ENCODE measurements around the gene MIEF2.
A peak's percentile ranks its signal among the peaks of the same experiment; 100 is the strongest.

Gene MIEF2

DNA sequence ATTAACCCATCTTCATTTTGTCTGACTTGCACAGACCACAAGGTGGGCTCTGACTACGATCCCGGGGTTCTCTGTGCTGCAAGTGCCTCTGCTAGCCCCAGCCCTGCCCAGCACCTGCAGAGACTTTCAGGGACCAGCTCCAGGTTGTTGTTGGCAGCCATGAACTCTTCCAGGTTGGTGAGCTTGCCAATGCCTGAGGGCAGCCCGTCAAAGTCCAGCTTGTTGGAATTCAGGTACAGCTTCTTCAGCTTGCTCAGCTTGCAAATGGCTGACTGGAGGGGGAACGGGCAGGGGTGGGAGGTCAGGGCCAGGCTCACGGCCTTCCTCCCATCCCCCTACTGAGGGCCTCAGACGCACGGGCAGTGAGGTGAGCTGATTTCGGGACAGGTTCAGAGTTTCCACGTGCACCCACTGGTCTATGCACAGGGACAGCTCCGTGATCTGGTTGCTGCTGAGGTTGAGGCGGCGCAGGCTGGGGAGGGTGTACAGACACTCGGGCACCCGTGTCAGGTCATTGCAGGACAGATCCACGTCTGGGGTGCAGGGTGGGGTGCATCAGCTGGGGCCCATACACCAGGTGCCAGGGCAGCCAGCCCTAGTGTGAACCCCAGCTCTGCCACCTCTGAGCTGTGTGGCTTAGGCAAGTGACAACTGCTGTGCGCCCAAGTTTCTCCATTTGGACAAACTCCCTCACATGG lies 7.1 kb upstream of the MIEF2 start:
- in situ Hi-C loops (cut with HindIII; ENCODE audit: low pct_ligation_motif_present, low pct_unique_long_range_greater_than_20kb, low sequenced_read_pairs) = no loop called here

DNA sequence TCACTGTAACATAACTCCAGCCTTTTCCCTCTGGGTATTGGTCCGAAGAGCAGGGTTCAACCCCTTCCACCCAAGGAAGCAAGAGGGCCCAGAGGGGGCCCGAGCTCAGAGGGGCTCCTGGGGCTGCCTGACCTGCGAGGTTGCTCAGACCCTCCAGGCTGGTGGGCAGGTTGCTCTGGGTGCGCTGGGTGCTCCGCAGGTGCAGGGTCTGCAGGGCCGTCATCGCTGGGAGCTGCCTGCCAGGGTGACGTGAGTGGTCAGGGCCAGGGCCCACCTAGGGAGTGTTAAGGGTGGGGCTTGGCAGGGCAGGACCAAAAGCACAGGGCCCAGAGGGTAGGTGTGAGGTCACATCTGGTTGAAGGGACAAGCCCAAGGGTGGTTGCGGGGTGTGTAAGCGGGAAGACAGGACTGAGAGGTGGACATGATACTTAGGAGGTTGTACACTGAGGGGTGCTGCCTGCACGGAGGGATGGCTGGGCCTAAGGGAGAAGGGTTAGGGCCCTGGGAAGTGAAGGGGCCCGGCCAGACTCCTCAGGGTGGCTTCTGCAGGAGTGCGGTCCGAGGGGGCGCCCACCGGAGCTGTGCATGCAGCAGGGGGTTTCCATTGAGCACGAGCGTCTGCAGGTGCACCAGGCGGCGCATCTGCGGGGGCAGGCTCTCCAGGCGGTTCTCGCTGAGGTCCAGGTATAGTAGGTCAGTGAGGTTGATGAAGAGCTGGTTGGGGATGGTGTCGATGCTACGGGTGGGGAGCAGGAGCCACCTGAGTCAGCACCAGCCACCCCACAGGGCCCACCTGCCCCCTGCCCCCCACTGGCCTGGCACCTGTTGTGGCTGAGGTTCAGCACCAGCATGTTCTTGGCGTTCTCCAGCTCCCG lies 6.3 kb upstream of the MIEF2 start:
- in situ Hi-C loops (cut with HindIII; ENCODE audit: low pct_ligation_motif_present, low pct_unique_long_range_greater_than_20kb, low sequenced_read_pairs) = no loop called here
- no peak for DNase-seq

More for the DNA sequence above, 7.1 kb upstream of the MIEF2 start:
- DNase-seq = no peak

DNA sequence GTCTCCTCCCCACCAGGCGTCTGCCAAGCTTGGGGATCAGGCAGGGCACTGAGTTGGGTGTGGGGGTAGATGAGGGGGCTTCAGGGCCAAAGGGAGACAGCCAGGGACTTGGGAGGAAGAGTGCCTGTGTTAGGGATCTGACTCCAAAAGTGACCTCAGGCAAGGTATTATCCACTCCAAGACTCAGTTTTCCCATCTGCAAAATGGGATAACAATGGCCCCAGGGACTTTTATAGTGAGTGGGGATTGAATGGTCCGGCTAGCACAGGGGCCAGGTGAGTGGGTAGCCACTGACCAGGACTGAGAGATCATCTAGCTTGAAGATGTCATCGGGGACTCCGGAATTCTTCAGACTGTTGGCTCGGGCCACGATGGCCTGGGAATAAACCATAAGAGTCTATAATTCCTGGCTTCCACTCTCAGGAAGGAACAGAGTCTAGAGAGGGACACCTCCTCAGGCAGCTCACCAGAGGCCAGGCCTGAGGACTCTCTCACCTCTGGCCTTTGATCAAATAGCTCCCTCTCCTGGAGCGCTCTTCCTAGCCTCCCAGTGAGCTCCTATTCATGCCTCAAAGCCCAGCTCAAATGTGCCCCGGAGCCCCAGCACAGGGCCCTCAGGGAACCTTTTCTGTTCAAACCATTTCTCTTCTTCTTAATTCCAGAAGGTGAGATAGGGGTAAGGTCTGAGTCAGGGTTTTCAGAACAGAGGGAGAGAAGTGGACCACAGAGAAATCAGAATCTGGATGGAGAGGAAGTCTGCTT lies 5.4 kb upstream of the MIEF2 start:
- no peak for DNase-seq

DNA sequence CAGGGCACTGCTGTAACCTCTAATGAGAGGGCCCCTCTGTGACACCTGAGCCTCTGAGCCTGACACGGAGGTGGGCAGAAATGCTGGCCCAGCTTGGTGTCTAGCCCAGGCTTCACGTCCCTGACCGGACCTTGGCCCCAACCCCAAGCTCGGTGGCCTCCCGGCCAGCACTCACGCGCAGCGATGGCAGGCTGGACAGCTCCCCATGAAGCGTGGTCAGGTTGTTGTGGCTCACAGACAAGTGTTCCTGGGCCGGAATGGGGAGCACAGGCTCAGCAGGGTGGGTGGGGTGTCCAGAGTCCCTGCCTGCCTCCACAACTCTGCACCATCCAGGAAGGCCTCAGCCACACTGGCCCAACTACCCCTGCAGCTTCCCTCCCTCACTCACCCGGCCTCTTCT lies 4.1 kb upstream of the MIEF2 start:
- in situ Hi-C loops (cut with HindIII; ENCODE audit: low pct_ligation_motif_present, low pct_unique_long_range_greater_than_20kb, low sequenced_read_pairs) = no loop called here
- no peak for DNase-seq

More for the DNA sequence above, 5.4 kb upstream of the MIEF2 start:
- in situ Hi-C loops (cut with HindIII; ENCODE audit: low pct_ligation_motif_present, low pct_unique_long_range_greater_than_20kb, low sequenced_read_pairs) = no loop called here

DNA sequence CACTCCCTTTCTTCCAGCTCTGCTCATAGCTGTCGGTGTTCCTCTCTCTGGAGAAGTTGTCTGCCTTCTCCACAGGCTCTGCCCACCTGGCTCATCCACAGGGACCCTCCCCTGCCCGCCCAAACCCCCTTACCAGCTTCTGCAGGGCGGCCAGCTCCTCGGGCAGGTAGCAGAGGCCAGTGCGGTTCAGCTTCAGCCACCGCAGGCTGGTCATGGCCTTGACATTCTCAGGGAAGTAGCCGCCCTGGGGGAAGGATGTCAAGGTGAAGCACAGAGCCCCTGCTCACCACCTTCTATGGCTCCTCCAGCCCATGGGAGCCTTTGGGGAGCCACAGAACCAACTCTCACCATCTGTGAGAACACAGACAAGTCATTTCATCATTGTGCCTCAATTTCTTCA lies 3.7 kb upstream of the MIEF2 start:
- DNase-seq = no peak
- in situ Hi-C loops (cut with HindIII; ENCODE audit: low pct_ligation_motif_present, low pct_unique_long_range_greater_than_20kb, low sequenced_read_pairs) = no loop called here

DNA sequence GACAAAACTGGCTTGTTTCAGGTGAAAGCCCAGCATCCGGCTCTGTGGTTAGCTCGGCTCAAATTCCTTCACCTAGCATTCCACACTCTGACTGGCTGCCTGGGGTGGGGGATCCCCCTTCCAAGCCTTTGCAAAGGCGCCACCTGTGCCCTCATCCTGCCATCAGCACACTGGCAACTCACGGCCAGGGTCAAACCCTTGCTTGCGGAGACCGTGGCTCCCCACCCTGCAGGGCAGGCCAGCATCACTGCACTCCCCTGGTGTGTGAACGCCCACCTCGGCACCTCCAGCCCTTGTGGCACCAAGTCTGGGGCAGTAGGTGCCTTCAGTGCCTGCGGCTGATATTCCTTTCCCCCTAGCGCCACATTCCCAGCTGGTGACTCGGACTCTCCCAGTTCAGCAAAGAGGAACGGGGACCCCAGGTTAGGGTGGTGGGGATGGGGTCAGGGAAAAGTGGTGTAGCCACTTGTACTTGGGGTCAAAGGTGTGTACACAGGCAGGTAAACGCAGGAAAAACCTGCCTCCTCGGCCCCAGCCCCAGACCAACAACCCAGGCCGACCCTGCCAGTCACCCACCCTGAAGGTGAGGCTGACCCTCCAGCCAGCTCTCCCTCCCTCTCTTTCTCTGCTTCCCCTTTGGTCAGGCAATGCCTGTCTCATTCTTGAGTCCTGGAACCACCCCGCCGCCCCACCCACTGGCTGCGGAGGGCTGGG lies 3.0 kb upstream of the MIEF2 start:
- peak; percentile 67 for DNase-seq
- in situ Hi-C loops (cut with HindIII; ENCODE audit: low pct_ligation_motif_present, low pct_unique_long_range_greater_than_20kb, low sequenced_read_pairs) = no loop called here

DNA sequence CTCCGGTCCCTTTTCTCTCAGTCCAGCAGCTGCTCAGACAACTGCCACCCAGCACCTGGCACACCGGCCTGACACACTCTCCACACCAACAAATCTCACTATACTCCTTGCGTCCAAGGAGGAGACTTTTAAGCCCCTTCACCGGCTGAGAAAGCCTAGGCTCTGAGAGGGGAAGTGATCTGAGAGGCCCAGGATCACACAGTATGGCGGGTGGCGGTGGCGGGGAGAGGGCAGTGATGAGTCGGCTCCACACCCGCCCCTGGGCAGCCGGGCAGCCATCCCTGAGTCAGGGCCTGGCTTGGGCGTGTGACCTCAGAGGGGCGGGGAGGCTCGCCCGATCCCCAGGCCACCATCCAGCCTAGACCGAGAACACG lies 2.5 kb upstream of the MIEF2 start:
- in situ Hi-C loops (cut with HindIII; ENCODE audit: low pct_ligation_motif_present, low pct_unique_long_range_greater_than_20kb, low sequenced_read_pairs) = no loop called here
- peak; percentile 91 for DNase-seq

DNA sequence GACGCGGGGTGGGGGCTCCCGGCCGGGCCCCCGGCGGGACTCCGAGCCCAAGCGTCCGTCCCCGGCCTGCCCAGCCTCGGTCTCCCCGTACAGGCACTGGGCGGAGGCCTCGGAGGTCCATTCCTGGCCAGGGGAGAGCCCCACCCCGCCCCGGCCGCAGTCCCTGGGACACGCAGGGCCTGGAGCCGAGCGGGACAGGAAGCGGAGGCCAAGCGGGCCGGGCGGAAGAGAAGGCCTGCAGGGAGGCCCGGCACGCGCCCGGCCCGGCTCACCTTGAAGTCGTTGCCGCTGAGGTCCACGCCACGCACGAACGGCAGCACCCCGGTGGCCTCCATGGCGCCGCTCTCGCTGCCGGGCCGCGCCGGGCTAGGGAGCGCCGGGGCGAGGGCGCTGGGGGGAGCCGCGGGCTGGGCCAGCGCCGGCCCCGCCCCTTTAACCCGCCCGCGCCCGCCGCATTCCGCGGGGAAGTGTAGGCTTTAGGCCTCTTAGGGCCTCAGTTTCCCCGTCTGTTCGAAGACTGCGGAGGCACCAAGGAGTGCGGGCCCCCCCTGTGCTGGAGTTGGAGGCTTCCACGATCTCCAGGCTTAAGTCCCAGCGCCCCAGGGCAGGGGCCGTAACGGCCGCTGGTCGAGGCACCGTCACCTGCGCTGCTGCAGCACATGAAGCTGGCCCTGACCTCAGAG lies 2.0 kb upstream of the MIEF2 start, which contains the start of gene FLII:
Gene FLII (minus strand): TSS at position 383 of the 683 bp plus-strand sequence. CDS start 48 bp downstream, at position 335.
- peak; percentile 61 for DNase-seq
- in situ Hi-C loops (cut with HindIII; ENCODE audit: low pct_ligation_motif_present, low pct_unique_long_range_greater_than_20kb, low sequenced_read_pairs) = no loop called here

DNA sequence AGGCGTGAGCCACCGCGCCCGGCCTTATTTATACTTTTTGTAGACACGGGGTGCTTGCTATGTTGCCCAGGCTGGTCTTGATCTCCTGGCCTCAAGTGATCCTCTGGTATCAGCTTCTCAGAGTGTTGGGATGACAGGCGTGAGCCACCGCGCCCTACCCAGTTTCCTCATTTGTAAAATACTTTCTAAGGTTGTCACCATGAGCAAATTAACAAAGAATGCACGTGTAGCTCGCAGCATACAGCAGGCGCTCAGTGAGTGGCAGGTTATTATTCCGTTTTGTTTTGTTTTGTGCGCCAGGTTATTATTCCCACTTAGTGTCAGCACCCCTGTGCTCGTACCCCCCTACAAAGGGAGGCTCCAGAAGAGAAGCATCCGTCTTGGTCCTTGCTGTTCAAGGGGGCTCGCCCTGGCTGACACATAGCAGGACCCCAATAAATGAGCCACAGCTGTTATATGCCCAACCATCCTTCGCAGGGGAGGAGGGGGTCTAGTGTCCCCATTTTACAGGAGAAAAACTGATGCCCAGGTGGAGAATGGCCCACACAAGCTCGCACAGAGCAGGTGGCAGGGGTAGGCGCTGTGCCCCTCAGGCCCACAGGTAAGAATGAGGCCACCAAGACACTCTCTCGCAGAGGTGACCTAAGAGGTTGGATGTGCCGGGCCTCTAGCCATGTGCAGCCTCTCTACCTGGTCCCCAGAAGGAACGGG lies 686 bp upstream of the MIEF2 start:
- in situ Hi-C loops (cut with HindIII; ENCODE audit: low pct_ligation_motif_present, low pct_unique_long_range_greater_than_20kb, low sequenced_read_pairs) = no loop called here

DNA sequence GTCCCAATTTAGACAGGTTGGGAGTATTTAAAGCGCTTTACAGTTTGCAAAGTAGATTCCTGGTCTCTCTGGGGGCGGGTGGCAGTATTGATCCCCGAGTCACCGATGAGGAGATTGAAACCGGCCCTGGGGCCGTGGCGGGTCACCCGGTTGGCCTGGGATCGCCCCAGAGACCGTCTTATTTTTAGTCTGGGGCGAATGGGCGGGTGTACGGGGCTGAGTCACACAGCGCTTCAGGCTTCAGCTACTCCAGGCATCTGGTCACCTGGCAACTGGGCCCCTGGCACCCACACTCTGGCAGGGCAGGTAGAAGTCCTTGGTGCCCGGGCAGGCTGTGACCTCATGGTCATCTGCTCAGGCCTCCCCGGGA lies 669 bp downstream of the MIEF2 start:
- peak; percentile 86 for DNase-seq
- in situ Hi-C loops (cut with HindIII; ENCODE audit: low pct_ligation_motif_present, low pct_unique_long_range_greater_than_20kb, low sequenced_read_pairs) = no loop called here

More for the DNA sequence above, 686 bp upstream of the MIEF2 start:
- peak; percentile 56 for DNase-seq

DNA sequence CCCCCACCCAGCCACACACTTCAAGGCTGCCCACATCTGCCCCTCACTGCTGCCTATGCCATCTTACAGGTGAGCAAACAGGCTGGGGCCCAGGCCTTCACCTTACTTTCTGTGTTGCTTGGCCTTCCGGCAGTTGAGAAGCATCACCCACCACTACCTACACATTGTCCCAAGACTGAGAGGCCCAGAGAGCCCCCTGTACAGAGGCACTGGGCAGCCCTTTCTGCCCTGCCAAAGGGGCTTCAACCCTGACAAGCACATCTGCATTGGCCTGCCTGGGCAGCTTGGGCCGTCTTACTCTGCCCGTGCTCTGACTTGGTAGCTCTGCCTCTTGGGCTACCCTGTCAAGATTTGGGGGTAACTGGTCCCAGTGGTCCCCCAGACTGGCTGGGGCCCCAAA lies 1.2 kb downstream of the MIEF2 start:
- in situ Hi-C loops (cut with HindIII; ENCODE audit: low pct_ligation_motif_present, low pct_unique_long_range_greater_than_20kb, low sequenced_read_pairs) = no loop called here
- DNase-seq = no peak

DNA sequence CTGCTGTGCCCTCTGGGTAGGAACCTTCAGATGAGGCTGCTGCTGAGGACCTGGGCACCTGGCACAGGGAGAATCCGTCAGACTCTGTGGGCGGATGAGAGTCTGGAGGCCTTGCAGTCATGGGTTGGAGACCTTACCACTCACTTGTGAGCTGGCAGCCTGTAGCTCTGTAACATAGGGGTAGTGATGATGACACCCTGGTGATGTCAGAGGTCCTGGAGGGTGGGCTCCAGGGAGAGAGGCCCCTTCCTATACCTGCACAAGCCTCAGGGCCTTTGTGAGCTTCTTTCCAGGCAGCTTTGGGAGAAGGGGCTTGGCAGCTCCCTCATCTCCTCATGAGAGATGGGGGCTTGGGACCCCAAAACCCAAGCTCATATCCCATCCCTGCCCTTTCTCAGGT lies 1.6 kb downstream of the MIEF2 start:
- in situ Hi-C loops (cut with HindIII; ENCODE audit: low pct_ligation_motif_present, low pct_unique_long_range_greater_than_20kb, low sequenced_read_pairs) = no loop called here
- DNase-seq = no peak

DNA sequence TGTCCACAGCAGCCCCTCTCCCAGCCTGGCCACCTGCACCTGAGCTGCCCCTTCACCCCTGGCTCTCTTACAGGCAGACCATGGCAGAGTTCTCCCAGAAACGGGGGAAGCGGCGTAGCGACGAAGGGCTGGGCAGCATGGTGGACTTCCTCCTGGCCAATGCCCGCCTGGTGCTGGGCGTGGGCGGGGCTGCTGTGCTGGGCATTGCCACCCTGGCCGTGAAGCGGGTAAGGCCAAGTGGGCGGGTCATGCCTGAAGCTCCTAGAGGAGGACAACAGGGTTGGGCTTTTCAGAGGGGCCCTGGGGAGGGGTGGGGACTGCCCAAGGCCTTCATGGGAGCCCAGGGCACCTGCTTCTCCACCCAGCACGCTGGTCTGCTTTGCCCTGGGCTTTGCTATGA lies 2.2 kb downstream of the MIEF2 start:
- DNase-seq = no peak
- in situ Hi-C loops (cut with HindIII; ENCODE audit: low pct_ligation_motif_present, low pct_unique_long_range_greater_than_20kb, low sequenced_read_pairs) = no loop called here

DNA sequence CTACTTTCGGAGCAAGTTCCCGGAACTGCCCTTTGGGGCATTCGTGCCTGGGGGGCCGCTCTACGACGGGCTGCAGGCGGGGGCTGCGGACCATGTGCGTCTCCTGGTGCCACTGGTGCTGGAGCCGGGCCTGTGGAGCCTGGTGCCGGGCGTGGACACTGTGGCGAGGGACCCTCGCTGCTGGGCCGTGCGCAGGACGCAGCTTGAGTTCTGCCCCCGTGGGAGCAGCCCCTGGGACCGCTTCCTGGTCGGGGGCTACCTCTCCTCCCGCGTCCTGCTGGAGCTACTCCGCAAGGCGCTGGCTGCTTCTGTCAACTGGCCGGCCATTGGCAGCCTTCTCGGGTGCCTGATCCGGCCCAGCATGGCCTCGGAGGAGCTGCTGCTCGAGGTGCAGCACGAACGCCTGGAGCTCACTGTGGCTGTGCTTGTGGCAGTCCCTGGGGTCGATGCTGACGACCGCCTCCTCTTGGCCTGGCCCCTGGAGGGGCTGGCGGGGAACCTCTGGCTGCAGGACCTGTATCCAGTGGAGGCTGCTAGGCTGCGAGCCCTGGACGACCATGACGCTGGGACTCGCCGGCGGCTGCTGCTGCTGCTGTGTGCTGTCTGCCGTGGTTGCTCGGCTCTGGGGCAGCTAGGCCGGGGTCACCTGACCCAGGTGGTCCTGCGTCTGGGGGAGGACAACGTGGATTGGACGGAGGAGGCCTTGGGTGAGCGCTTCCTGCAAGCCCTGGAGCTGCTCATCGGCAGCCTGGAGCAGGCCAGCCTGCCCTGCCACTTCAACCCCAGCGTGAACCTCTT lies 3.6 kb downstream of the MIEF2 start:
- in situ Hi-C loops (cut with HindIII; ENCODE audit: low pct_ligation_motif_present, low pct_unique_long_range_greater_than_20kb, low sequenced_read_pairs) = no loop called here
- DNase-seq = no peak

DNA sequence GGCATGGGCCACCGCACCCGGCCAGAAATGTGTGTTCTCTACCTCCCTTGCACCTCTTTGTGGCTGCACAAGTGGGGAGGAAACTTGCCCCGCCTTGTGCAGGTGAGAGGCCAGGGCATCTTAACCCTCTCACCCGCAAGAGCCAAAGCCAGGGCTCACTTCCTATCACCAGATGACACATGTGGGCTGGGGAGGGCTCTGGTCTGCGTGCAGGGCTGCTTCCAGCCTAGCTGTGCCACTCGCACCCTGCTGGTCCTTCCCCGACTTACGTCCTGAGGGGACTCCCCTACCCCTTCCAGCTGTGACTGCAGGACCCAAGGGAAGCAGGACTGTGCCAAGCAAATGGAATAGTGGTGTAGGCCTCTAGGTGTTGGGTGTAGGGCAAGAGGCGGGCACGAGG lies 6.9 kb downstream of the MIEF2 start:
- in situ Hi-C loops (cut with HindIII; ENCODE audit: low pct_ligation_motif_present, low pct_unique_long_range_greater_than_20kb, low sequenced_read_pairs) = no loop called here
- DNase-seq = no peak

DNA sequence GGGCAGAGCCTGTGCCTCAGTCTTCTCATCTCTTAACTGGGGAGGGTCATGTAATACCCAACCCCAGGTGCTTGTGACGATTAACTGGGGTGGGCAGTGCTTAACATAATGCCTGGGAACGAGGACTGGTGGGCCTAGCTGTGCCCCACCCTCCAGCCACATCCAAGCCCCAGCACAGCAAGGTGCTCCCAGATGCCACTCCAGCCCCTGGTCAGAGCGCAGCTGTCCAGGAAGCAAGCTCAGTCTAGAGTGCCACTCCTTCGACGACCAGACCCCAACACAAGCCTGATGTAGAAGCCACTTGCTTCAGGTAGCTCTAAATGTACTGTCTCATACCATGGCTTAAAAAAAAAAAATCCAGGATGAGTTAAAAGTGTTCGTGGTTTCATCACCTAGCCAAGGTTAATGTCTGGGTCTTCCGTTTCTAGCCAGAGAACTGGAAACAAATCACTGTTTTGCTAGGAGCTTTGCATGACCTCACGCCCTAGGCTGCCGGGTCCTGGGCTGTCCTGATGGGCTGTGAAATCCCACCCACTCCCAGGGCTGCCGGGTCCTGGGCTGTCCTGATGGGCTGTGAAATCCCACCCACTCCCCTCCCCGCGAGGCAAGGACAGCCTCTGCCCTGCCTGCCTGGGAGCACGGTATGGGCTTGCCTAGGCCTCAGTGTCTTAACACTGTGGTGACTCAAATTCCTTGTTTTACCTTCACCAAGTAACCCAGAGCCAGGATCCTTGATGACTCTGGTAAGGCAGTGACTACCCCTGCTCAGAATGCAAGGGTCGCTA lies 7.7 kb downstream of the MIEF2 start:
- peak; percentile 46 for DNase-seq
- in situ Hi-C loops (cut with HindIII; ENCODE audit: low pct_ligation_motif_present, low pct_unique_long_range_greater_than_20kb, low sequenced_read_pairs) = no loop called here

All from ACHN (cell line).